MM.1S (cell line): ENCODE data around the gene ANTXRL.
"Not testable (repeated sequence)": the region's sequence is repeated elsewhere in the genome, so short reads cannot be mapped to it uniquely, and the experiment has no call there.

Experiments used
- DNase-seq: peaks from one replicate; pipeline ENCODE4 v3.0.0-alpha.2; 2015
- H2AFZ ChIP-seq: fragments of 300-600 bp; sonication (generic); 2 replicates; pipeline ENCODE4 v1.6.0; 2016; ENCODE audit warnings: antibody characterized with exemption, low read length
- H3F3A ChIP-seq: fragments of 300-600 bp; sonication (generic); 2 replicates; pipeline ENCODE4 v1.6.1; 2016; ENCODE audit warnings: mild to moderate bottlenecking, antibody characterized with exemption, low read length, moderate library complexity, mixed read lengths; ENCODE audit not compliant: insufficient read depth
- H3K27ac ChIP-seq: fragments of 300-600 bp; sonication (generic); 2 replicates; pipeline ENCODE4 v1.5.1; 2016; ENCODE audit warnings: mild to moderate bottlenecking, low read length
- H3K27me3 ChIP-seq: fragments of 300-600 bp; sonication (generic); replicated peaks from 2 replicates; pipeline ENCODE4 v1.6.0; 2016; ENCODE audit warnings: low read length; ENCODE audit not compliant: insufficient read depth
- H3K36me3 ChIP-seq: fragments of 300-600 bp; sonication (generic); replicated peaks from 2 replicates; pipeline ENCODE4 v1.6.1; 2016; ENCODE audit warnings: mild to moderate bottlenecking, low read length, mixed read lengths; ENCODE audit not compliant: insufficient read depth
- H3K4me1 ChIP-seq: fragments of 300-600 bp; sonication (generic); 2 replicates; pipeline ENCODE4 v1.6.1; 2016; ENCODE audit warnings: low read length, mixed read lengths
- H3K4me2 ChIP-seq: fragments of 300-600 bp; sonication (generic); 2 replicates; pipeline ENCODE4 v1.6.0; 2016; ENCODE audit warnings: low read depth, low read length
- H3K4me3 ChIP-seq: fragments of 300-600 bp; sonication (generic); 2 replicates; pipeline ENCODE4 v1.5.1; 2016; ENCODE audit warnings: low read length, mixed read lengths
- H3K79me2 ChIP-seq: fragments of 300-600 bp; sonication (generic); 2 replicates; pipeline ENCODE4 v1.6.1; 2016; ENCODE audit warnings: mixed run types, low read length, mixed read lengths
- H3K9ac ChIP-seq: fragments of 300-600 bp; sonication (generic); 2 replicates; pipeline ENCODE4 v1.6.1; 2016; ENCODE audit warnings: low read length, mixed read lengths
- H3K9me2 ChIP-seq: fragments of 300-600 bp; sonication (generic); replicated peaks from 2 replicates; pipeline ENCODE4 v1.6.1; 2016; ENCODE audit warnings: mild to moderate bottlenecking, low read length, mixed read lengths; ENCODE audit not compliant: insufficient read depth
- H3K9me3 ChIP-seq: fragments of 300-600 bp; sonication (generic); replicated peaks from 2 replicates; pipeline ENCODE4 v1.6.1; 2016; ENCODE audit warnings: mild to moderate bottlenecking, low read length, mixed read lengths; ENCODE audit not compliant: insufficient read depth
- H4K20me1 ChIP-seq: fragments of 300-600 bp; sonication (generic); 2 replicates; pipeline ENCODE4 v1.6.1; 2016; ENCODE audit warnings: mild to moderate bottlenecking, low read length, moderate library complexity, mixed read lengths; ENCODE audit not compliant: insufficient read depth
- EZH2 ChIP-seq: fragments of 300-600 bp; sonication (generic); optimal IDR thresholded peaks from 2 replicates; pipeline ENCODE3; 2017; ENCODE audit warnings: low read depth, mild to moderate bottlenecking, antibody characterized with exemption, low read length, mixed read lengths
- EZH2phosphoT487 ChIP-seq: fragments of 300-600 bp; sonication (generic); IDR thresholded peaks from 2 replicates; pipeline ENCODE4 v1.6.1; 2018; ENCODE audit warnings: antibody characterized with exemption, low read length
- TF ChIP-seq, protein P1 (sequence below): fragments of 300-600 bp; sonication (generic); IDR thresholded peaks from 2 replicates; pipeline ENCODE4 v1.5.1; 2016; ENCODE audit warnings: antibody characterized with exemption, low read length, mixed read lengths

Gene ANTXRL

GRCh38 chr10:46293832-46294640, 7.2 kb downstream of the ANTXRL start:
- H3K4me1 ChIP-seq: 0 out of 2 replicates have a peak, but pooled peaks cover 1% of the 10 kb centered on the region
- no peaks in the 10 kb centered on the region for H3K79me2 ChIP-seq
- H3K36me3 ChIP-seq: no peaks in the 10 kb centered on the region
- no peak for TF ChIP-seq EZH2
- no peak for TF ChIP-seq EZH2phosphoT487
- TF ChIP-seq, protein P1, sequence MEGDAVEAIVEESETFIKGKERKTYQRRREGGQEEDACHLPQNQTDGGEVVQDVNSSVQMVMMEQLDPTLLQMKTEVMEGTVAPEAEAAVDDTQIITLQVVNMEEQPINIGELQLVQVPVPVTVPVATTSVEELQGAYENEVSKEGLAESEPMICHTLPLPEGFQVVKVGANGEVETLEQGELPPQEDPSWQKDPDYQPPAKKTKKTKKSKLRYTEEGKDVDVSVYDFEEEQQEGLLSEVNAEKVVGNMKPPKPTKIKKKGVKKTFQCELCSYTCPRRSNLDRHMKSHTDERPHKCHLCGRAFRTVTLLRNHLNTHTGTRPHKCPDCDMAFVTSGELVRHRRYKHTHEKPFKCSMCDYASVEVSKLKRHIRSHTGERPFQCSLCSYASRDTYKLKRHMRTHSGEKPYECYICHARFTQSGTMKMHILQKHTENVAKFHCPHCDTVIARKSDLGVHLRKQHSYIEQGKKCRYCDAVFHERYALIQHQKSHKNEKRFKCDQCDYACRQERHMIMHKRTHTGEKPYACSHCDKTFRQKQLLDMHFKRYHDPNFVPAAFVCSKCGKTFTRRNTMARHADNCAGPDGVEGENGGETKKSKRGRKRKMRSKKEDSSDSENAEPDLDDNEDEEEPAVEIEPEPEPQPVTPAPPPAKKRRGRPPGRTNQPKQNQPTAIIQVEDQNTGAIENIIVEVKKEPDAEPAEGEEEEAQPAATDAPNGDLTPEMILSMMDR: no peak
- no peaks in the 10 kb centered on the region for H3K9me2 ChIP-seq
- H4K20me1 ChIP-seq: no peaks in the 10 kb centered on the region
- no peak for DNase-seq
- no peak overlapping the region for H2AFZ ChIP-seq
- no peak overlapping the region for H3K9ac ChIP-seq
- no peaks in the 10 kb centered on the region for H3K27me3 ChIP-seq
- no peaks in the 10 kb centered on the region for H3K9me3 ChIP-seq
- no peak overlapping the region for H3K27ac ChIP-seq
- no peaks in the 10 kb centered on the region for H3F3A ChIP-seq
- no peak overlapping the region for H3K4me2 ChIP-seq
- H3K4me3 ChIP-seq: no peak overlapping the region

GRCh38 chr10:46294641-46295220, 7.9 kb downstream of the ANTXRL start:
- no peak overlapping the region for H3K9ac ChIP-seq
- H3K27ac ChIP-seq: no peak overlapping the region
- no peak overlapping the region for H3K4me2 ChIP-seq
- H3K4me1 ChIP-seq: 0 out of 2 replicates have a peak, but pooled peaks cover 3% of the 10 kb centered on the region
- DNase-seq: no peak
- H3F3A ChIP-seq: no peaks in the 10 kb centered on the region
- H2AFZ ChIP-seq: no peak overlapping the region
- no peaks in the 10 kb centered on the region for H3K36me3 ChIP-seq
- H4K20me1 ChIP-seq: no peaks in the 10 kb centered on the region
- no peaks in the 10 kb centered on the region for H3K9me3 ChIP-seq
- H3K9me2 ChIP-seq: no peaks in the 10 kb centered on the region
- TF ChIP-seq EZH2phosphoT487 (no peak), EZH2 (no peak)
- TF ChIP-seq, protein P1: no peak
- H3K4me3 ChIP-seq: no peak overlapping the region
- no peaks in the 10 kb centered on the region for H3K27me3 ChIP-seq
- H3K79me2 ChIP-seq: no peaks in the 10 kb centered on the region

- H3K9me3 ChIP-seq, H3K4me1 ChIP-seq, H3F3A ChIP-seq, H3K9me2 ChIP-seq, H3K36me3 ChIP-seq, H3K79me2 ChIP-seq, H3K27me3 ChIP-seq, DNase-seq, H3K27ac ChIP-seq, H3K4me2 ChIP-seq, H4K20me1 ChIP-seq, H3K4me3 ChIP-seq, H2AFZ ChIP-seq, H3K9ac ChIP-seq: not testable (repeated sequence)
These were observed 8.7 kb downstream of the ANTXRL start for GRCh38 chr10:46295350-46296010.

DNA sequence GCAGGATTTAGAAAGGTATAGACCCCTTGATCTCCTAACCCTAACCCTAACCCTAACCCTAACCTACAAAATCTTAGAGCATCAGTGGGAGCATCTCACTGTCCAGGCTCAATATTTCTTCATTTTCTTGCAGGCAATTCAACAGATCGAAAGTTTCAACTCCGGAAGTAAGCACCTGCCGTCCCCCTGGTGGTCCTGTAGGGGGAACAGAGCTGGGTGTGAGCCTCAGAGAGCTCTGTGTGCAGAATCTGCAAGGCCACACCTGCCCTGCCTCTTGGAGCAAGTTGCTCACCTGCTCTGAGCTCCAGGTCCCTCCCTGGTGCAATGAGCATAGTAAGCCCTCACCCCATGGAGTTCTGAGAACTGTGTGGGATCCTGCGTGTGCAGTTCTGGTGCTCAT, 9.3 kb downstream of the ANTXRL start:
- H2AFZ ChIP-seq, H3K9me3 ChIP-seq, H3K4me2 ChIP-seq, H3K4me3 ChIP-seq, H3K27me3 ChIP-seq, H3K36me3 ChIP-seq, H3K9ac ChIP-seq, H4K20me1 ChIP-seq, H3K4me1 ChIP-seq, DNase-seq, H3K27ac ChIP-seq, H3F3A ChIP-seq, H3K79me2 ChIP-seq, H3K9me2 ChIP-seq: not testable (repeated sequence)
